ENCODE measurements around the gene RIGI. TPM values are rescaled to one million over a fixed set of nuclear protein-coding genes. Genes with fewer than 3 reads are reported as not detected.

The RIGI gene
- polyA plus RNA-seq, 10 donors: 3.7 to 10.0 (median 6.8) TPM

Other genes with a start within 250 kb of the RIGI start
- 10 to 100 TPM; 21.2 to 28.9 (median 26.0) TPM for gene ACO1, start 141.6 kb downstream of the RIGI start, polyA plus RNA-seq (ENCODE audit: insufficient read length in 10 of 10)
- gene SMIM27, start 26.1 kb upstream of the RIGI start, polyA plus RNA-seq (ENCODE audit: insufficient read length in 10 of 10): 10 to 100 TPM in 7 of 10 donors, 1 to 10 TPM in 3; 7.0 to 13.4 (median 11.4) TPM
- gene TOPORS, start 26.4 kb upstream of the RIGI start, polyA plus RNA-seq (ENCODE audit: insufficient read length in 10 of 10): 10 to 100 TPM; 15.6 to 21.6 (median 18.7) TPM
- 10 to 100 TPM; 55.5 to 86.2 (median 64.7) TPM for gene NDUFB6, start 47.0 kb upstream of the RIGI start, polyA plus RNA-seq (ENCODE audit: insufficient read length in 10 of 10)
- gene TAF1L, start 109.5 kb upstream of the RIGI start, polyA plus RNA-seq (ENCODE audit: insufficient read length in 10 of 10): under 1 TPM in 6 of 10 donors, not detected in 4; 0.01 to 0.09 (median 0.07) TPM

Data from muscle of back (tissue), 10 donors.